Upper lobe of left lung (tissue), 6 donors: Measurements from ENCODE around the gene RHOT2. TPM values are rescaled to one million over a fixed set of nuclear protein-coding genes. Genes with fewer than 3 reads are reported as not detected.

Experiments
- ATAC-seq, 2 donors: fragments of 200-7000 bp; cut with Tn5 transposase; one replicate each; pipeline ENCODE4 v1.9.1; 2022; ENCODE audit warnings: mild to moderate bottlenecking in 2 of 2, moderate library complexity in 2 of 2; ENCODE audit not compliant: low FRiP score in 2 of 2
- DNase-seq, 2 donors: peaks; one replicate each; pipeline ENCODE4 v3.0.0-alpha.2; 2019 to 2020
- H3K27ac ChIP-seq, 4 donors: fragments of 200-600 bp; sonication (generic); one replicate each; pipeline ENCODE4 v1.5.1; 2016 to 2019
- H3K27me3 ChIP-seq, 4 donors: fragments of 200-600 bp; sonication (generic); one replicate each; pipeline ENCODE4 v1.5.1; 2017 to 2019
- H3K36me3 ChIP-seq, 4 donors: fragments of 200-600 bp; sonication (generic); one replicate each; pipeline ENCODE4 v1.5.1; 2016 to 2019
- H3K4me1 ChIP-seq, 4 donors: fragments of 200-600 bp; sonication (generic); one replicate each; pipeline ENCODE4 v1.5.1; 2018 to 2019
- H3K4me3 ChIP-seq, 4 donors: fragments of 200-600 bp; sonication (generic); one replicate each; pipeline ENCODE4 v1.5.1; 2017 to 2019; ENCODE audit warnings: mild to moderate bottlenecking in 2 of 4, moderate library complexity in 1 of 4
- H3K9me3 ChIP-seq, 4 donors: fragments of 200-600 bp; sonication (generic); one replicate each; pipeline ENCODE4 v1.5.1; 2018 to 2019
- EP300 ChIP-seq, 4 donors: sonication (generic); formaldehyde crosslinking; IDR thresholded peaks; one replicate each; pipeline ENCODE4 v1.5.1; 2017; ENCODE audit warnings: antibody characterized with exemption in 4 of 4, control low read depth in 2 of 4
- POLR2A ChIP-seq, 4 donors: fragments of 450-650 bp; IDR thresholded peaks; one replicate each; pipeline ENCODE4 v1.5.1; 2016 to 2017; ENCODE audit warnings: antibody characterized with exemption in 4 of 4, mild to moderate bottlenecking in 2 of 4
- POLR2AphosphoS5 ChIP-seq, 2 donors: sonication (generic); formaldehyde crosslinking; IDR thresholded peaks; one replicate each; pipeline ENCODE4 v1.5.1; 2017; ENCODE audit warnings: antibody characterized with exemption in 2 of 2
- WGBS, 2 donors: methylation state at CpG; one replicate each; pipeline ENCODE4 v1.1.5; 2017 to 2018; 5-methylcytosine and 5-hydroxymethylcytosine counted together
- total RNA-seq, 6 donors: library from RNA; depleted of rRNA in 4 of 6; stranded (reverse); fragments of >200 nt in 4 of 6; gene quantifications; one replicate each; pipeline versions ENCODE4 v1.1.0 to v1.2.1, GENCODE V29; 2016 to 2021
- TF ChIP-seq, protein P1 (sequence below), 6 experiments: fragments of 450-650 bp in 4 of 6; fragments of 200-600 bp in 2 of 6; sonication (generic) in 2 of 6; IDR thresholded peaks; one replicate each; pipeline ENCODE4 v1.5.1; 2016 to 2019; ENCODE audit warnings: antibody characterized with exemption in 6 of 6
- donor health status: DM: no; HTN: no; CAD: no; lungs with moderate emphysema.
- donor health status: DM: no; HTN: yes; CAD: no; lungs with severe emphysema.

The RHOT2 gene
- total RNA-seq, 6 donors from 2014 or later = 53.0 to 535 (median 107) TPM

DNA sequence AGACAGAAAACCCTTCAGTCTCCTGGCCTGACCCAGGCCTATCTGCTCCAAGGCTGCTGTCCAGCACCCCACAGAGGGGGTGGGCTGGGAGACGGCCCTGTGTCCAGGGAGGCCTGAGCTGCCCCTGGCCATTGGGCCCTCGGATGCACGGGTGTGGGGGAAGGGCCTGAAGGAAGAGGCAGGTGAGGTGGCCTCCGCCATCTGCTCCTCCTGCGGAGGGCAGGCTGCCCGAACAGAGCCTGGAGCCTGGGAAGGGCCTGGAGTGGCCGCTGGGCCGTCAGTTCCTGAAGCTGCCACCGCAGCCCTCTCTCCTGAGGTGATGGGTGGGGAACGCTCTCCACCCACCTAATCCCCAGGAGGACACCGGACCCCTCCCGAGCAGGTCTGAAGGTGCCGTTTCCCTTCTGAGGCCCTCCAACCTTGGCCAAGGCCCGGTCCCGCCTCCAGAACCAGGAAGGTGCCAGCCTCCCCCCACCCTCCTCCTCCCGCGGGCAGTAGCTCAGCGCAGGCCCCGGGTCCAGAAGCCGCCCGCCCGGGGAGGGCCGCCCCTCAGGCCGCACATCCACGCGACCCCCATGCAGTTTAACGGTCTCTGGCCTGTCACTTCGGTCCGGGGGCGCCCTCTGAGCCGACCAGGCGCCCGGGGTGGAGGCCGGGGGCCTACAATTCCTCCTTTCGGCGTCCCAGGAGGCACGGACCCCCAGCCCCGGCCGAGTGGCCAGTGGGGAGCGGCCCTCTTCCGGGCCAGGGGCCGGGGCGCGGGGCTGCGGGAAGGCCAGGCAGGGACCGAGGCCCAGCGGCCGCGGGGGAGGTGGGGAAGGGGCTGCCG, 36.8 kb downstream of the RHOT2 start:
- no peak for ATAC-seq
- peak overlapping the region in 1 of 4 donors; percentile 15 for H3K4me3 ChIP-seq
- H3K36me3 ChIP-seq = no peaks in the 10 kb centered on the region
- H3K4me1 ChIP-seq = peaks cover 5 to 30% (median 8%) of the 10 kb centered on the region in 4 donors
- no peak overlapping the region for H3K27ac ChIP-seq
- 22% methylated on average over 23 of the region's 50 CpGs; no CpG with 5 or more reads in 1 of the 2 donors for WGBS, 2 donors
- peaks cover 6 to 89% (median 49%) of the 10 kb centered on the region in 4 donors for H3K27me3 ChIP-seq
- no peaks in the 10 kb centered on the region for H3K9me3 ChIP-seq
- peak in 1 of 2 donors; percentile 73 for DNase-seq
- TF ChIP-seq, protein P1, sequence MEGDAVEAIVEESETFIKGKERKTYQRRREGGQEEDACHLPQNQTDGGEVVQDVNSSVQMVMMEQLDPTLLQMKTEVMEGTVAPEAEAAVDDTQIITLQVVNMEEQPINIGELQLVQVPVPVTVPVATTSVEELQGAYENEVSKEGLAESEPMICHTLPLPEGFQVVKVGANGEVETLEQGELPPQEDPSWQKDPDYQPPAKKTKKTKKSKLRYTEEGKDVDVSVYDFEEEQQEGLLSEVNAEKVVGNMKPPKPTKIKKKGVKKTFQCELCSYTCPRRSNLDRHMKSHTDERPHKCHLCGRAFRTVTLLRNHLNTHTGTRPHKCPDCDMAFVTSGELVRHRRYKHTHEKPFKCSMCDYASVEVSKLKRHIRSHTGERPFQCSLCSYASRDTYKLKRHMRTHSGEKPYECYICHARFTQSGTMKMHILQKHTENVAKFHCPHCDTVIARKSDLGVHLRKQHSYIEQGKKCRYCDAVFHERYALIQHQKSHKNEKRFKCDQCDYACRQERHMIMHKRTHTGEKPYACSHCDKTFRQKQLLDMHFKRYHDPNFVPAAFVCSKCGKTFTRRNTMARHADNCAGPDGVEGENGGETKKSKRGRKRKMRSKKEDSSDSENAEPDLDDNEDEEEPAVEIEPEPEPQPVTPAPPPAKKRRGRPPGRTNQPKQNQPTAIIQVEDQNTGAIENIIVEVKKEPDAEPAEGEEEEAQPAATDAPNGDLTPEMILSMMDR (IDR thresholded peaks at IDR 0.05) = no peak
- no peak for TF ChIP-seq EP300 (IDR thresholded peaks at IDR 0.05)
- no peak for TF ChIP-seq POLR2AphosphoS5 (IDR thresholded peaks at IDR 0.05)
- no peak for TF ChIP-seq POLR2A (IDR thresholded peaks at IDR 0.05)

DNA sequence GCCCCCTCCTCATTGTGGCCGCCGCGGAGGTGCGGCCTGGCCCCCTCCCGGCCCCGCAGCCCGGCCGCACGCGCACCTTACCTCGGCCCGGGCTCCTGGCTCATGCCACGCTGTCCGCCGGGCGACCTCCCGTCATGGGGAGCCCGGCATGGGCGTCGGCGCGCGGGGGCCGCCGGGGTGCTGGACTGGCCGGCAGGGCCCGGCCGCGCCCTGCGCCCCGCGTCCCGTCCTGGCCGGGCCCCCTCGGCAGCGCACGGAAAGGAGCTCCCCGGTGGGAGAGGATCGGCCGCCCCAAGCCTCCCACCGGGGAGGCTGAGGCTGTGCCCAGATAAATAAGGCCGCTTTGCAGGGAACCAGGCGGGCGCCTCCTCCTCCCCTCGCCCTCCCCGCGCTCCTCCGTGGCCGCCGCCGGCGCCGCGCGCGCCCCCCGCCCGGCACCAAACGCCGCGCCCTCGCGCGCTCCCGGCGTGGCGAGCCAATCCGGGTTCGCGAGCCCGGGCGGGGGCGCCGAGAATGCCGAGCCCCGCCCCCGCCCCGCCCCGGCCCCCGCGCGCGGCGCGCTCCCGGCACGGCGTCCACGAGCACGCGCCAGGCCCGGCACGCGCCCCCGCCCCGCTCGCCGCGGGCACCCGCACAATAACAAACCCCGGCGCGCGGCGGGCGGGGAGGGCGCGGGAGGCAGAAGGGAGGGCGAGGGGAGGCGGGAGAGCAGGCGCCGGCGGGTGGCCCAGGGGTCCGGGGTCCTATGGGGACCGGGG, 37.7 kb downstream of the RHOT2 start, which contains the start of gene FBXL16:
Gene FBXL16 (minus strand): TSS at position 371 of the 758 bp plus-strand sequence. CDS start 8,396 bp downstream, outside the sequence.
- Histone ChIP-seq H3K36me3 (no peaks in the 10 kb centered on the region), H3K27ac (no peak within 1 kb of the TSS), H3K4me3 (peak within 1 kb of the TSS in 2 of 4 donors; percentile 15 to 23), H3K9me3 (no peaks in the 10 kb centered on the region), H3K4me1 (peaks cover 5 to 27% (median 8%) of the 10 kb centered on the region in 4 donors), H3K27me3 (peaks cover 6 to 89% (median 46%) of the 10 kb centered on the region in 4 donors)
- ATAC-seq = no peak
- peak in 1 of 2 donors; percentile 83 for DNase-seq
- WGBS, 2 donors = 0% methylated on average over 10 of the region's 115 CpGs; no CpG with 5 or more reads in 1 of the 2 donors
- TF ChIP-seq, protein P1 (IDR thresholded peaks at IDR 0.05) = no peak
- no peak for TF ChIP-seq POLR2AphosphoS5 (IDR thresholded peaks at IDR 0.05)
- no peak for TF ChIP-seq POLR2A (IDR thresholded peaks at IDR 0.05)
- TF ChIP-seq EP300 (IDR thresholded peaks at IDR 0.05) = no peak

DNA sequence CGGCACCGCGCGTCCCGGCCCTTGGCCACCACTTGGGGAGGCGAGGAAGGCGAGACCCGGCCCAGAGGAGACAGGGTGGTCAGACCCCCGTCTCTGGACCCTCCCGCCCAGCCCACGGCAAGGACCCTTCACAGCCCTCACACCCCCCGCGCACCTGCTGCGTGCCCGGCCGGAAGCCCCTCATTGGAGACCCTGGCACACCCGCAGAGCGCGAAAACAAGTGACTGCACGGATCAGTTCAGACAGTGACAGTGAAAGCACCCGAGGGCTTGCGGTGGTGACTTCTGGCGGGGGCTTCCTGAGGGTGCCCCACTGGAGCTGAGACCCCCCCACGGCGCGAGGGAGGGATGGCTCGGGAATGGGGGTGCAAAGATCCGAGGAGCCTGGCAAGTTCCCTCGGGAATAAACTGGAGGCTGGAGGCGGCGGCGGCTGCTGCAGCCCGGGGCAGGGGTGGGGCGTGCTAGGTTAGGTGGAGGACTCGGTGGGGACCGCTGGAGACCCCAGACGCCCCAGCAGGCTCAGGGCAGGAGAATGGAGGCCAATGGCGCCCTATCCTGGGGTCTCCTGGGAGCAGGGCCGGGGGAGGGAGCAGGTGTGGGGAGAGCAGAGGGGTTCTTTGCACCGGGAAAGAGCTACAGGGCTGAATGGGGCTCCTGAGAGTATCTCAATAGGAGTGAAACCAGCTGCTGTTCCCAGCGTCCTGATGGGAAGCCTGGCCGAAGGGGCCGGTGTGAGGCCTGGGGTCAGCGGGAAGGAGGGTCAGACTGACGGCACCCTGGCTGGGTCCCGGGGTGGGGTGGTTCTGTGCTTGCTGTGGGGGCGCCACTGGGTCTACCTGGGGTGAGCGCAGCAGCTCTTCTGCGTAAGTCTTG, 38.5 kb downstream of the RHOT2 start:
- TF ChIP-seq POLR2AphosphoS5 (IDR thresholded peaks at IDR 0.05) = no peak
- peaks cover 6 to 86% (median 43%) of the 10 kb centered on the region in 4 donors for H3K27me3 ChIP-seq
- no peaks in the 10 kb centered on the region for H3K9me3 ChIP-seq
- WGBS, 2 donors = 1 to 8% methylated on average over 13 to 33 of the region's 49 CpGs
- no peaks in the 10 kb centered on the region for H3K36me3 ChIP-seq
- peaks cover 5 to 21% (median 6%) of the 10 kb centered on the region in 4 donors for H3K4me1 ChIP-seq
- peak in 1 of 2 donors; percentile 66 for DNase-seq
- H3K4me3 ChIP-seq = peak overlapping the region in 1 of 4 donors; percentile 15
- H3K27ac ChIP-seq = no peak overlapping the region
- ATAC-seq = no peak

DNA sequence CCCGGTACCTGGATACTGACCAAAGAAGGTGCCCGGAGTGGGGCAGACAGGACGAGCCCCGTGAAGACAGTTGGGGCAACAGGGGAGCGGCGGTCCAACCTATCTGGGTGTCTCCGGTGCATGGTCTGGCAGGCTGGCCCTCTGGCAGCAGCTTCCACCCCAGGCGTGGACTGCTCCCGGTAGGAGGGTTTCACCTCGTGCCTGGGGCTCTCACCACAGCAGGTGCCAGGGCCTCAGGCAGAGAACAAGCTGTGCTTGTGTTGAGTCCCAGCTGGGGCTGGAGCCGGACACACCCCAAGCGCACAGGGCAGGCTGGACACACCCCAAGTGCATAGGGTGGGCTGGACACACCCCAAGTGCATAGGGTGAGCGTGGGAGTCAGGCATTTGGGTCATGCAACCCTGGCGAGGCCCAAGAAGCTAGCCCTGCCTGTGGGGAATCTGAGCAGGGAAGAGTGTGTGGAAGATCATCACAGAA, 39.2 kb downstream of the RHOT2 start:
- H3K27ac ChIP-seq = no peak overlapping the region
- ATAC-seq (no peak), DNase-seq (peak in 1 of 2 donors; percentile 67)
- H3K4me1 ChIP-seq = peaks cover 7 to 27% (median 10%) of the 10 kb centered on the region in 4 donors
- H3K9me3 ChIP-seq = no peaks in the 10 kb centered on the region
- 54% methylated on average over 14 of the region's 14 CpGs; no CpG with 5 or more reads in 1 of the 2 donors for WGBS, 2 donors
- no peak overlapping the region for H3K4me3 ChIP-seq
- H3K36me3 ChIP-seq = no peaks in the 10 kb centered on the region
- H3K27me3 ChIP-seq = peaks cover 5 to 80% (median 42%) of the 10 kb centered on the region in 4 donors
- no peak for TF ChIP-seq POLR2A (IDR thresholded peaks at IDR 0.05)
- TF ChIP-seq, protein P1 (IDR thresholded peaks at IDR 0.05) = no peak
- no peak for TF ChIP-seq POLR2AphosphoS5 (IDR thresholded peaks at IDR 0.05)
- TF ChIP-seq EP300 (IDR thresholded peaks at IDR 0.05) = no peak
